Activated T-cell treated with anti-CD3 and anti-CD28 coated beads, Interleukin-2, amount 50 U/mL, for 1 hour (primary cell): ENCODE data around the gene AKR1C2.
"Not testable (repeated sequence)": the region's sequence is repeated elsewhere in the genome, so short reads cannot be mapped to it uniquely, and the experiment has no call there.

Experiments
- DNase-seq: peaks from one replicate; pipeline ENCODE4 v3.0.0-alpha.2; 2020

The AKR1C2 gene

GRCh38 chr10:4984971-4985594, 18.6 kb downstream of the AKR1C2 start:
- no peak for DNase-seq

GRCh38 chr10:4984223-4984622, 19.4 kb downstream of the AKR1C2 start:
- no peak for DNase-seq

- no peak for DNase-seq
Measured at GRCh38 chr10:4983615-4984216, 19.9 kb downstream of the AKR1C2 start.

DNA sequence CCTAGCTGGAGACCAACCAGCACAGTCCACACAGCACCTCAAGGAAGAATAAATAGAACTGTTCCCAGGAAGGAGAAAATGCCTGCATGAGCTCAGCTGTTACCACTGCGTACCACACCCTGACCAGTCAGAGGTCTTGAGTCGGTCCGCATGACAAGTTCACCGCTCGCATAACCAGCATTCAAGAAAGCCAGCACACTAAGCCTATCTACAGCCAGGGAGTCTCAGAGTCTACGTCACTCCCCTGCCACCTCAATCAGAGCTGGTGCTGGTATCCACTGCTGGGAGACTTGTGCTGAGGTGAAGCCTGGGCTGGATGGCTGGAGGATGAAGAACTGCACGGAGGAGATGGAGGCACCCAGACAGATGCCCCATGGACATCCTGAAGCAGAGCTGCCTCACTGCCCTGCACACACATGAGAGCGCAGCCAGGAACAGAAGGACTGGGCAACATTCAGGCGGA, 20.9 kb downstream of the AKR1C2 start:
- no peak for DNase-seq

GRCh38 chr10:4981722-4982471, 21.8 kb downstream of the AKR1C2 start:
- DNase-seq, result no peak

DNA sequence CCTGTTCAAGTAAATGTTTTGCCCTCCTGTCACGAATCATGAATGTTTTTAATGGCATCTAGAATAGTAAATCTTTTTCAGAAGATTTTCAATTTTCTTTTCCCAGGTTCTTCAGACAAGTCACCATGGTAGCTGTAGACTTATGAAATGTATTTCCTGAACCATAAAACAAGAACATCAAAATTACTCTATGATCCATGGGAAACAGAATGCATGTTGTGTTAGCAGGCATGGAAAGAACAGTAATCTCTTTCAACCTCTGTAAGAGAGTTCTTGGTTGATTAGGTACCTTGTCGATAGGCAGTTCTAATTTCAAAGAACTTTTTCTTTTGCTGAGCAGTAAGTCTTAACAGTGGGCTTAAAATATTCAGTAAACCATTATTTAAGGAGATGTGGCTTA, 22.9 kb downstream of the AKR1C2 start:
- no peak for DNase-seq

- DNase-seq, result no peak
Measured at GRCh38 chr10:4978870-4979269, 24.8 kb downstream of the AKR1C2 start.

DNA sequence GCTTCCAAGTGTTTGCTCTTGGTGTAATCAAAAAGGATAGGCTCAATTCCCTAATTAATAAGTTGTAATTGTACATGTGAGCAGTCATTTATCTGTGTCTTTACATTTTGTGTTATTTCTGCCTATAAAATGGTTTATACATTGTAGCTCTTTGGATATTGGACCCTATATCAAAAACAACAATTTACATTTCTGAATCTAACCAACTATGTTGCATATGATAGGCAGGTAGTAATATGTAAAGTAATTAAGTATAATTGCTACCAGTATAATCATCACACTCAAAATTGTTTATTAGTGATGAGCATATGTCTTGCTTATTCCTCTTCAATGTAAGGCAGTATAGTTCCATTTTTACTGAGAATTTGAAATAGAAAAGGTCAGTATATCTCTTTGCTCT, 26.6 kb downstream of the AKR1C2 start:
- no peak for DNase-seq

DNA sequence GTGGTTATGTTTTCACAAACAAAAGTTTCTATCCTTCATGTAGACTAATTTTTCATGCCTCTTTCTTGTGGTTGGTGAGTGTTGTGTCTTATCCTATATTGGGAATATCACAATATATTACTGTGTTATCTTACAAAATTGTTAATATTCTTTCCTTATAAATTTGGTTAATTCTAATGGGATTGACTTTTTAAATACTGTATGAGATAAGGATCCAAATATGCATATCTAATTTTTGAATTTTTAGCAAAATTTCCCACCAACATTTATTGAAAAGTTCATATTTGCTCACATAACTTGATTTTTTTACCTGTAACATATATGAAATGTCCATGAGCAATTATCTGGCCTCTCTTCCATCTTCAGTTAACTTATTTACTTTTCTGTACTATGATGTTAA, 29.3 kb downstream of the AKR1C2 start:
- DNase-seq, result not testable (repeated sequence)

- DNase-seq, result not testable (repeated sequence)
Measured at GRCh38 chr10:4973294-4973693, 30.4 kb downstream of the AKR1C2 start.

DNA sequence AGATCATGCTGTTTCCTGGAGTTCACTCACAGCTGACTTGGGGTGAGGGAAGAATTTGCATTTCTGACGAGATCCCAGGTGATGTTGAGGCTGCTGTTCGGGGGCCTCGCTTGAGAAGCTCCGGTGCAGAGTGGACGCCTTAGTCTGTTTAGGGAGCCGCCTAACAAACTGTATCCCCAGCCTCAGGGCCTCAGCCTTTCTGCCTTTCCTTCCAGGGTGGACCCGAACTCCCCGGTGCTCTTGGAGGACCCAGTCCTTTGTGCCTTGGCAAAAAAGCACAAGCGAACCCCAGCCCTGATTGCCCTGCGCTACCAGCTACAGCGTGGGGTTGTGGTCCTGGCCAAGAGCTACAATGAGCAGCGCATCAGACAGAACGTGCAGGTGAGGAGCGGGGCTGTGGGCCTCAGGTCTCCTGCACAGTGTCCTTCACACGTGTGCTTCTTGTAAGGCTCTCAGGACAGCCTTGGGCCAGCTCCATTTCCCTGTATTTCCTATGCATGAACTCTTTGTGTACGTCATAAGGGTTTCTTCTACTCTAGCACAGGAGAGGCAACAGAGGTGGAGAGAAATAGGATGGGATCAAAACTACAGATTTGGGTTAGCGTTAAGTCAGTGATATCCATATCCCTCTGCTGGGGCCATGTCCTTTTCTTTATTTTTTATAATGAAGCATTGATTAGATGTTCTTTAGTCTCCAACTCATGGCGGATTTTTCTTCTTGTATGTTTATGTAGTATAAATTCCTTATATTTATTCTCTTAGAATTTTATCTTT, 31.1 kb downstream of the AKR1C2 start:
- not testable (repeated sequence) for DNase-seq

DNA sequence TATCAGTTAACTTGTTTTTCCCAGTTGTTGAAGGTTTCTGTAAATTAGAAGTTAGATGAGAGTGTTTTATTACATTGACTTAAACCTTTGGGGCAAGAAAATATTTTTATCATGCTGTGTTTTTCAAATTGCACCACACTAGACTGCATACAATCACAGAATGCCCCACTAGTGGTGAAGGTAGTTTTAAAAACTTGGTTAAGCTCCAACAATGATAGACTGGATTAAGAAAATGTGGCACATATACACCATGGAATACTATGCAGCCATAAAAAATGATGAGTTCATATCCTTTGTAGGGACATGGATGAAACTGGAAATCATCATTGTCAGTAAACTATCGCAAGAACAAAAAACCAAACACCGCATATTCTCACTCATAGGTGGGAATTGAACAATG, 33.3 kb downstream of the AKR1C2 start:
- DNase-seq, result not testable (repeated sequence)

DNA sequence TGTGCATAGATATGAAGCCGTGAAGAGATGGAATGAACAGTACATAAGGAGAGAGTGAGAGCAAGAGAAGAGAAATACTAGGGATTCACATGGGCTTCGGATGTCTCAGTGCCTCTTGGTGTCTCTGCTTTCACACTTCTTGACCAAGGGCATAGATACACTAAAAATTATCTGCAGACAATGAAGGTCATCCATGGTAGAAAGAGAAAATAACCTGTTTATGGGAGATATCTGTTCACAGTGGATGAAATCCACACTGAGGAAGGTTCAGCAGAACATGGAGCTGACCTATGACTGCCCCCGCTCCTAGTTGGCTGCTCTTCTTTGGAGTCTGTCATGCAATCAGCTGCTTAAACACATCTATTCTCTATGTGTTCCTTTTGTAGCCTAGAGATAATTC, 34.4 kb downstream of the AKR1C2 start:
- DNase-seq, result not testable (repeated sequence)

DNA sequence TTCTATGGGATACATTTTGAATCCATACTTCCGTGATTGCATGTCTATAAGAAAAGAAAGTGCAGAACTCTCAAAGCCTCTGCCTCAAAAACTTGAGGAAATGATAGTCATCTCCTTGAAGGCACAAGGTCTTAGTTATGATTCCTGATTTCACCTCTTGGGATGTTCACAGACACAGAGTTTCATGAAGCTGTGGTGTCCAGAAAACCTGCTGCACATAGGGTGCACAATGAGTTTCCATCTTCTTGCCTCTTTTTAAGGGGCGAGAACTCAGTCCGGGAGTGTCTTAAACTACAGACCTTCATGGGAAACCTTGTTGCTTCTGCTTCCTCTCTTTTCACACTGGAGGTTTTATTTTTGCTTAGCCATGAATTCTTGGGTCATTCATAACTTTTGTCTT, 36.5 kb downstream of the AKR1C2 start:
- not testable (repeated sequence) for DNase-seq

GRCh38 chr10:4965763-4966162, 37.9 kb downstream of the AKR1C2 start:
- not testable (repeated sequence) for DNase-seq

GRCh38 chr10:4963815-4964154, 39.9 kb downstream of the AKR1C2 start:
- DNase-seq, result not testable (repeated sequence)

DNA sequence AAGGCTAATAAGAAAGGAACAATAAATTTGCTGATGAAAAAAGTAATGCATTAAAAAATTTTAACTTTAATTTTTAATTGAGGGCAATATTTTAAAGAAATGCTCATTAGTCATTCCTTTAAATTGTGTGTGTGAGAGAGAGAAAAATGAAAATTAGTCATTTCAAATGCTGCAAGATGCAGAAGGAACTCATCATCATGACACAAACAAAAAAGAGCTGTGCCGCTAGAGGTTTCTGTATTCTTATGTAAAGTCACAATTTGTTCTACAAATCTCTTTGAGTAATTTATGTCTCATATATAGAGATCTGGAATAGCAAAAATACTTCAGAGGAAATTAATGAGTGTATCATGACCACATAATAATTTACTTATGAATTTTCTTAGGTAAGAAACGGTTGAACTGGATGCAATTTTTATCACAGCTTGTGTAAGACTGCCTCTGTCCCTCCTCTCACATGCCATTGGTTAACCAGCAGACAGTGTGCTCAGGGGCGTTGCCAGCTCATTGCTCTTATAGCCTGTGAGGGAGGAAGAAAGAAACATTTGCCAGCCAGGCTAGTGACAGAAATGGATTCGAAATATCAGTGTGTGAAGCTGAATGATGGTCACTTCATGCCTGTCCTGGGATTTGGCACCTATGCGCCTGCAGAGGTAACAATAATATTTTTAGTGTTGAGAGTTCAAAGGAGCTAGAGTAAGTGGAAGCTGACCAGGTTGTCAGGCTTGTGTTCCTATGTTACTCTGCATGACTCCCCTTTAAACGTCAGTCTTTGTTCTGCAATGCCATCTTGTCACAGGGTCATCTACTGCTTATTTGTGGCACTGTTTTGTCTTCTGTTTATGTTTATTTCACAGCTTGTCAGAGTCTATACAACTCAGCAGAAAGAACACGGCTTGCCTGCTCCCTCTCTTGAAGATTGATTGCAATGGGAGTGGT, 40.5 kb downstream of the AKR1C2 start, which contains the start of gene AKR1C1:
TSS of gene AKR1C1 (plus strand) at position 540 of the 939 bp plus-strand sequence. CDS start at position 570, 30 bp downstream.
- not testable (repeated sequence) for DNase-seq

DNA sequence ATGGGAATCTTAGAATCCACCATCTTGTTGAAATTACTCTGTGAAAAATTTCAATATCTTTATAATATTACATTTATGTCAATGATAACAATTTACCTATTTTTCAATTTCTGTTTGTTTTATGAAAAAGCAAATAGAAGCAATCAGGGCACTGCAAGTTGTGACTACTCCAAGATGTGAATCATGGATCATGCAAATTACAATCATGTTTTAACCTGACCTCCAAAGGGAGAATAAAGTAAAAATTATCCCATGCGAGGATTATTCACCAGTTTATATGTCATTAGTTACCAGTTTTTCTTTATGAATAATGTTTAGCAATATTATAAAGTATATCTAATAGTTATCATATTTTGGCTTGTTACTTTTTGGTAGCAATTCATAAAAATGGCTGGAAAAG, 41.3 kb downstream of the AKR1C2 start:
- DNase-seq, result not testable (repeated sequence)

- not testable (repeated sequence) for DNase-seq
Measured at GRCh38 chr10:4961558-4961957, 42.1 kb downstream of the AKR1C2 start.

DNA sequence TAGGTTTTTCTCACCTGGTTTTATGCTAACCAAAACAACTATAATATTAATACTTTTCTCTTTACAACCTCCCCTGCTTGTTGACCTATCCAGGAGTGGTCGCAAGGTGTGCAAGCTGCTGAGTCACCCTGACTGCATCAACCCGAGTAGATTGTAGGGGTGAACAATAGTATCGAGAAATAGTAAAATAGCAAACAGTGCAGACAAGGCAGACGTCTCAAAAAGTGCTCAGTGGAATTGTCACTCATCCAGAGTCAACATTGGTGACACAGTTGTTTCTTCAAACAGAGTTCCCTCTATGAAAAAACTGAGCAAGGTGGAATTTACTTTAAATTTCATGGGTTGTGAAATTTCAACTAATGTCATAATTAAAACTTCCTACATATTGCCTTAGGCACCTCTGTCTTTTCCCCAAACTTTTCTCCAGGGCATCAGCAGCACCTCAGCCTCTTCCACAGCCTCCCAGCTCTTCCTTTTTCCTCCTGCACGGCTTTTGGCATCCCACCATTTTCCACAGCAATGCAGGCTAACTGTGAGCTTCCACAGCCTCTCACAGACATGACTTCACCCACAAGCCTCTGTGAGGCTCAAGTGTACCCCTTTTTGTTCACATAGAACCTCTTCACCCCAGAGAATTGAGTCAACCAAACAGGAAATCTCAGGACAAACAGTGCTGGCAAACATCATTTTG, 46.6 kb downstream of the AKR1C2 start:
- not testable (repeated sequence) for DNase-seq

- DNase-seq, result not testable (repeated sequence)
Measured at GRCh38 chr10:4956088-4956487, 47.6 kb downstream of the AKR1C2 start.
